RWPE1 (cell line): ENCODE measurements around the gene ZDHHC22.

Experiments
- CTCF ChIA-PET: fragments of 350-600 bp; sonication (Branson Sonifier 250); formaldehyde crosslinking; extraction: SDS; loops from one replicate; lab custom pipeline; 2021; lab: Yijun Ruan, JAX
- POLR2A ChIA-PET: fragments of 400-600 bp; formaldehyde crosslinking; extraction: SDS; loops from one replicate; lab custom pipeline; 2020; ENCODE audit warnings: antibody characterized with exemption; ENCODE audit not compliant: low non-redundant PET; lab: Yijun Ruan, JAX
- DNase-seq: peaks from one replicate; pipeline ENCODE4 v3.0.0; 2012; ENCODE audit warnings: low spot score
- H3K27ac ChIP-seq: fragments of 450-650 bp; 2 replicates; pipeline ENCODE4 v1.5.1; 2017
- CTCF ChIP-seq: fragments of 450-650 bp; conservative IDR thresholded peaks from 2 replicates; pipeline ENCODE4 v1.5.1; 2017; ENCODE audit warnings: low read depth, mild to moderate bottlenecking

Gene ZDHHC22

GRCh38 chr14:77088645-77089044, 52.9 kb downstream of the ZDHHC22 start:
- DNase-seq, result no peak
- TF ChIP-seq CTCF, result no peak
- H3K27ac ChIP-seq, result no peak overlapping the region
- CTCF ChIA-PET, result interaction anchor here (1.0 to 2.1 kb wide), 2 partner anchors 9 to 175 kb away, joined by 3 to 5 read pairs; no protein-coding TSS in a partner anchor
- POLR2A ChIA-PET, result no interaction called here

GRCh38 chr14:77088219-77088618, 53.4 kb downstream of the ZDHHC22 start:
- H3K27ac ChIP-seq, result no peak overlapping the region
- no peak for TF ChIP-seq CTCF
- CTCF ChIA-PET, result interaction anchor here (0.8 to 2.1 kb wide), 5 partner anchors 9 to 215 kb away, joined by 3 to 5 read pairs (median 3); no protein-coding TSS in a partner anchor

GRCh38 chr14:77087631-77088030, 54.0 kb downstream of the ZDHHC22 start:
- no peak for DNase-seq
- ChIA-PET CTCF (interaction anchor here (0.8 to 2.1 kb wide), 4 partner anchors 18 to 214 kb away, joined by 3 to 5 read pairs (median 4); no protein-coding TSS in a partner anchor), POLR2A (interaction anchor here (0.6 kb wide), 1 partner anchor 110 kb away, joined by 3 read pairs; no protein-coding TSS in a partner anchor)
- H3K27ac ChIP-seq, result no peak overlapping the region
- TF ChIP-seq CTCF, result no peak

More at GRCh38 chr14:77088219-77088618, 53.4 kb downstream of the ZDHHC22 start:
- POLR2A ChIA-PET, result no interaction called here
- peak; percentile 86 for DNase-seq

- ChIA-PET POLR2A (no interaction called here), CTCF (interaction anchor here (1.4 to 1.8 kb wide), 2 partner anchors 17 to 214 kb away, joined by 3 to 4 read pairs; no protein-coding TSS in a partner anchor)
- no peak overlapping the region for H3K27ac ChIP-seq
- TF ChIP-seq CTCF, result no peak
- no peak for DNase-seq
Measured at GRCh38 chr14:77086951-77087350, 54.6 kb downstream of the ZDHHC22 start.

- peak; percentile 50 for DNase-seq
- no peak overlapping the region for H3K27ac ChIP-seq
- POLR2A ChIA-PET, result interaction anchor here (0.9 kb wide), 1 partner anchor 234 kb away, joined by 3 read pairs; no protein-coding TSS in a partner anchor
- CTCF ChIA-PET, result interaction anchor here (0.7 to 1.4 kb wide), 4 partner anchors 9 to 230 kb away, joined by 3 to 4 read pairs (median 3); no protein-coding TSS in a partner anchor
- TF ChIP-seq CTCF, result no peak
Measured at GRCh38 chr14:77086017-77086727, 55.4 kb downstream of the ZDHHC22 start.

DNA sequence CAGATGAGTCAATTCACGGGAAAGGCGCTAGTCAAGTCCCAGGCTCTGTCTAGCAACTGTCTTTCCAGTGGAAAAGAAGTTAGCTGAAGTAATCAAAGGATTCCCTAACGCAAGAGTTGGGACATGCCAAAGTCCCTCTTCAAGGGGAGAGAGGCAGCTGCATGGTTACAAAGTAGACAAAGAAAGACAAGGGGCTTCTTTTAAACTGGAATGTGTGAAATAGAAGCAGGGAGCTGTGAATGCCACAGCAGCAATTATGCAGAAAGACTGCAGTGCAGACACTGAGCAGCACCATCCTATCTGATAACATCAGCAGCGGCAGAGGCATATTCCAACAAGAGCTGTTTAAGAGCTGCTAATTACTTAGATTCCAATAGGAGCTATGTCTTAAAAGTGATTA, 56.1 kb downstream of the ZDHHC22 start:
- ChIA-PET POLR2A (interaction anchor here (0.9 kb wide), 1 partner anchor 235 kb away, joined by 3 read pairs; no protein-coding TSS in a partner anchor), CTCF (interaction anchor here (1.0 to 1.4 kb wide), 3 partner anchors 10 to 210 kb away, joined by 3 to 4 read pairs (median 3); no protein-coding TSS in a partner anchor)
- TF ChIP-seq CTCF, result no peak
- H3K27ac ChIP-seq, result no peak overlapping the region
- no peak for DNase-seq
